Measurements from ENCODE around the gene SMIM12. TPM values are rescaled to one million over a fixed set of nuclear protein-coding genes. Genes with fewer than 3 reads are reported as not detected.

The SMIM12 gene
- total RNA-seq, 1 donor from 2014 or later, result 45.4 TPM

DNA sequence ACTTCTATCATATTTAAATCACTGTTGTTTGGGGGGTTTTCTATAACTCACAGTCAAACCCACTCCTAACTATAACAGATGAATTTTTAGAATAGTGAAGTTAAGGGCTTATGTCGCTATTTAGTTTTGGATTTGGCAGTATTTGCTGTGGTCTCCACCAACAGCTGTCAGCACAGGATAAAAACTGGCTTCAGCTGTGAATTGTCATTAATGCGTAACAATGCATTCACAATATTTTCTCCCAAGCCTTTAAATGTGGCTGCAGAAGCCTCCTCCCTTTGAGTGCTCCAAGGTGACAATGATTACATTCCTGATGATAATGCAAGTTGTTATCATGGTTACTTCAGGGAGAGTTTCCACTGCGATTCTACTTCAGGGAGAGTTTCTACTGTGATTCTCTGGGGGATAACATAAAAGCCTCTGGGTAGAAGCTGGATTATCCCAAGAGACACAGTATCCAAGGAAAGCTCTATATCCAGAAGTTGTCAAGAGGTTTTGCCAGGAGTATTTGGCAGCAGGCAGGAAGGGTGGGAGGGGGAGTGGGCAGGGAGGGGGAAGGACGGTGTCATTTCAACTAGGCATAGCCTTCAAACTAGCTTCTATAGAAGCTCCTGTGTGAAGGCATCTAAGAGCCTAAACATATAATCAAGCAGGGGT, 14.9 kb upstream of the SMIM12 start:
- no peaks in the 10 kb centered on the region for H3K9me3 Mint-ChIP-seq

DNA sequence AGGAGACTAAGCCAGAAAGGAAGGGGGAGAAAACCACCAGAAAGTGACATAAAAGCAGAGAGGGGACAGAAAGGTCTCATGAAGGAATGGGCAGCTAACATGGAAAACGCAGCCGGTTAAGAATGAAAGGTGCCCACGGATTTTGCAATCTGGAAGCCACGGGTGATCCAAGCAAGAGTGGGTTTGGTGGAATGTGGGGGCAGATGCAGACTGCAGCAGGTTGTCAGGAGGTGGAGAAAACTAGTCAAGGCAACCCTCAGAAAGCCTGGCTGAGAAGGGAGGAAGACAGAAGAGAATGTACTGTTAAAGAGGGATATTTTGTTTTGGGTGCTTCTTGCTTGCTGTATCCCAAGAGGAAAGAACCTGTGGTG, 12.6 kb upstream of the SMIM12 start:
- H3K27me3 Mint-ChIP-seq (ENCODE audit: low read depth), result peaks cover 79% of the 10 kb centered on the region

More for the DNA sequence above, 14.9 kb upstream of the SMIM12 start:
- Mint-ChIP-seq H3K27ac (ENCODE audit: unreplicated experiment) (no peak overlapping the region), H3K4me1 (peaks cover 5% of the 10 kb centered on the region), H3K27me3 (ENCODE audit: low read depth) (peaks cover 84% of the 10 kb centered on the region), H3K36me3 (ENCODE audit: low read depth) (no peaks in the 10 kb centered on the region), H3K4me3 (no peak overlapping the region)
- TF ChIP-seq, protein P1, sequence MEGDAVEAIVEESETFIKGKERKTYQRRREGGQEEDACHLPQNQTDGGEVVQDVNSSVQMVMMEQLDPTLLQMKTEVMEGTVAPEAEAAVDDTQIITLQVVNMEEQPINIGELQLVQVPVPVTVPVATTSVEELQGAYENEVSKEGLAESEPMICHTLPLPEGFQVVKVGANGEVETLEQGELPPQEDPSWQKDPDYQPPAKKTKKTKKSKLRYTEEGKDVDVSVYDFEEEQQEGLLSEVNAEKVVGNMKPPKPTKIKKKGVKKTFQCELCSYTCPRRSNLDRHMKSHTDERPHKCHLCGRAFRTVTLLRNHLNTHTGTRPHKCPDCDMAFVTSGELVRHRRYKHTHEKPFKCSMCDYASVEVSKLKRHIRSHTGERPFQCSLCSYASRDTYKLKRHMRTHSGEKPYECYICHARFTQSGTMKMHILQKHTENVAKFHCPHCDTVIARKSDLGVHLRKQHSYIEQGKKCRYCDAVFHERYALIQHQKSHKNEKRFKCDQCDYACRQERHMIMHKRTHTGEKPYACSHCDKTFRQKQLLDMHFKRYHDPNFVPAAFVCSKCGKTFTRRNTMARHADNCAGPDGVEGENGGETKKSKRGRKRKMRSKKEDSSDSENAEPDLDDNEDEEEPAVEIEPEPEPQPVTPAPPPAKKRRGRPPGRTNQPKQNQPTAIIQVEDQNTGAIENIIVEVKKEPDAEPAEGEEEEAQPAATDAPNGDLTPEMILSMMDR (conservative IDR thresholded peaks at IDR 0.05), result no peak
- no peak for DNase-seq (ENCODE audit: low read depth, low spot score)

DNA sequence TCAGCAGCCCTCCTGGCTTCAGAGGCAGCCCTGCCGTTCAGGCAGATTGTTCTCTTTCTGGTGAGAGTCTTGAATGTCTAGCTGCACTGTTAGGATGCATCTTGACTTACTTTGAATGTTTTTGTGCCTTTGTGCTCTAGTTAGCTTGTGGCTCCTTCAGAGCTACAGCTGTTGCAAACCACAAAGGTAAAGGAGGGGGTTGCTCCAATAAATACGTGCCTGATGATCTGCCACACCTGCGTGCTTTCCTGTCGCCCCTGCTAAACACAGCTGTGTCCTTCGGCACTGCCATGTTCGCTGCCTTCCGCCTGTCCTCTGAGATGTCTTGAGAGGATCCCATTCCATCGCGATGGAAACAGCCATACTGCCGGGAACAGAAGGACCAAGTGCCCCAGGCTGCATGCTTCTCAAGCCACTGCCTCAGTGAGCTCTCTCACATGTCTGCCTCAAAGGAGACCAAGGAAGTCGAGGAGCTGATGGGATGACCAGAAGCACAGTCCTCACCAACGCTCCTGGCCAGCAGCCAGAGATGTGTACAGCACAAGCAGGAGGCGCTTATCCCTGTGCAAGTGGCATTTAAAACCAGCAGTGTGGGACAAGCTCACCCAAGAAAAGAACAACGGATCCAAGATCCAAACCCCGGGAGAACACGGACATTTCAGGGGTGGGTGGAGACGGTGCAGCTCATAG, 12.0 kb upstream of the SMIM12 start:
- Mint-ChIP-seq H3K36me3 (ENCODE audit: low read depth) (no peaks in the 10 kb centered on the region), H3K27me3 (ENCODE audit: low read depth) (peaks cover 74% of the 10 kb centered on the region), H3K4me3 (no peak overlapping the region), H3K9me3 (no peaks in the 10 kb centered on the region), H3K27ac (ENCODE audit: unreplicated experiment) (no peak overlapping the region), H3K4me1 (peaks cover 5% of the 10 kb centered on the region)
- TF ChIP-seq, protein P1 (conservative IDR thresholded peaks at IDR 0.05), result no peak
- no peak for DNase-seq (ENCODE audit: low read depth, low spot score)

More for the DNA sequence above, 12.6 kb upstream of the SMIM12 start:
- peaks cover 5% of the 10 kb centered on the region for H3K4me1 Mint-ChIP-seq
- H3K27ac Mint-ChIP-seq (ENCODE audit: unreplicated experiment), result no peak overlapping the region
- no peaks in the 10 kb centered on the region for H3K9me3 Mint-ChIP-seq
- TF ChIP-seq, protein P1 (conservative IDR thresholded peaks at IDR 0.05), result no peak
- no peaks in the 10 kb centered on the region for H3K36me3 Mint-ChIP-seq (ENCODE audit: low read depth)
- H3K4me3 Mint-ChIP-seq, result no peak overlapping the region
- no peak for DNase-seq (ENCODE audit: low read depth, low spot score)

DNA sequence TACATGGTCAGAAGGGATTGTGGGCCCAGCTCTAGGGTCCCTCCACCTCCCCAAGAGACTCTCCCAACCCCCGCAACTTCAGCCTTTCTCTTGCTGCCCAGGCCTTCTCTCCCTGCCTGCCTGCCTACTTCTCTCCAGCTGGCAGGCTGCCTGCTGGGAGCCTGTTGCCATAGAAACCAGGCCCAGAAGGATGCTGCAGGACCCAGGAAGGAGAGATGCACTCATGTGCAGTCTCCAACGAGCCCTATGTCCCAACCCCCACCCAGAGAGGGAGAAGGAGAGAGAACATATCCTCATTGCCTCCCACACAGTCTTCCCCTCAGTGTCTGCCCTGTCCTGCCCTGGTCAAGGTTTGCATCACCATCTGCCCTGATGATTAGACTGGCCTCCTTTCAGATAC, 10.8 kb upstream of the SMIM12 start:
- H3K9me3 Mint-ChIP-seq, result no peaks in the 10 kb centered on the region
- H3K27ac Mint-ChIP-seq (ENCODE audit: unreplicated experiment), result no peak overlapping the region
- peaks cover 65% of the 10 kb centered on the region for H3K27me3 Mint-ChIP-seq (ENCODE audit: low read depth)
- H3K4me1 Mint-ChIP-seq, result peaks cover 5% of the 10 kb centered on the region
- H3K4me3 Mint-ChIP-seq, result no peak overlapping the region
- DNase-seq (ENCODE audit: low read depth, low spot score), result no peak
- H3K36me3 Mint-ChIP-seq (ENCODE audit: low read depth), result no peaks in the 10 kb centered on the region
- TF ChIP-seq, protein P1 (conservative IDR thresholded peaks at IDR 0.05), result no peak

DNA sequence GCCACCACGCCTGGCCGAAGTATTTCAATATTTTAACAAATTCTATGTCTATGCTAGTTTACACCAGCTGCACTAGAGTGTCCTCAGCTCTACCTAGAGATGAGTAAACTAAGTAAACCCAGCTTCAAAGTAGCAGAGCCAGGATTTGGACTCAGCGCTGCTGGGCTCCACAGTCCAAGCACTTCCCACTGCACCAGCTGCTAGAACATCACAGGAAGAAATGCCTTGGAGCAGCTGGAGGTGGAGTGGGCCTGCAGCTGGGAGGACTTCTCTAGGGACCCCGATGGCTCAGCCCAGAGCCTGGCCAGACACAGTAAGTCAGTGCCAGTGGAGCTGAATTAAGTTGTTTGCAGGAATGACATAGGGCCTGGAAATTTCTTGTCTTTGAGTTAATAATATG, 10.2 kb upstream of the SMIM12 start:
- H3K36me3 Mint-ChIP-seq (ENCODE audit: low read depth), result no peaks in the 10 kb centered on the region
- TF ChIP-seq, protein P1 (conservative IDR thresholded peaks at IDR 0.05), result no peak
- H3K27me3 Mint-ChIP-seq (ENCODE audit: low read depth), result peaks cover 64% of the 10 kb centered on the region
- DNase-seq (ENCODE audit: low read depth, low spot score), result no peak
- H3K4me3 Mint-ChIP-seq, result no peak overlapping the region
- H3K27ac Mint-ChIP-seq (ENCODE audit: unreplicated experiment), result no peak overlapping the region
- H3K9me3 Mint-ChIP-seq, result no peaks in the 10 kb centered on the region
- peaks cover 5% of the 10 kb centered on the region for H3K4me1 Mint-ChIP-seq

Measured in neural crest cell (in vitro differentiated cells).